ENCODE results near the gene JPH2. TPM values are rescaled to one million over a fixed set of nuclear protein-coding genes. Genes with fewer than 3 reads are reported as not detected.

Gene JPH2
- total and polyA plus RNA-seq, 2 of the 4 experiments (the other 2 are of a cell fraction), result 0.44 to 0.54 TPM

DNA sequence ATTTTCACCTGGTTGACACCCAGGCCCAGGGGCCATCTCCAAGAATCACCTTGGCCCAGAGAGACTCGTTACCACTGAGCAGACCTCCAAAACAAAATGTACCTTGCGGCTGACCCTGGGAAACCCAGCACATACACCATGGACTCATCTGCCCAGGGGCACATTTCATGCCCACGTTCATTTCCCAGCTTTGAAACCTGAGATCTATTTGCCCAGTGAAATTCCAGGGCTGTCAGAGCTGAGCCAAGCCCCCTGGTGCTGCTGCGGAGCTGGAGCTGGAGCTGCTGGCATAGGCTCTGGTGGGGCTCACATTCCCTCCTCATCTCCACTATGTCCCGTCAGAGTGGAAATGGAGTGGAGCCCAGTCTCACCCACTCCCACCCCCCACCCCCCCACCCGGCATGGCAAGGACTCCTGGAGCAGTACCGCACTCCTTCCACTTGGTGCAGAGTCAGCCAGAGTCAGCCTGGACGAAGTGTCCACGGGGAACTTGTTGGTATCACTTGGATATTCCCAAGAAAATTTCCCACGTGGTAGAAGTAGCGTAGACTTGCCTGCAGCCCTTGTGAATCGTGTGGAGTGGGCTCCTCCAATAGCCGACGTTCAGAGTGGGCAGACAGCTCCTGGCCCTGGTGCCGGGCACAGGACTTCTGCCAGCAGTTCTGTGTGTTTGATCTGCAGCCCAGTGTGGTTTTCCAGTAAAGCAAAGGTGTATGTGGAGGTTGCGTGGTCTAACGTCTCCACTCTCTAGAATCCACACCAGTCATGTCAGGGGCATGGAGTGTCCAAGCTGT, 41.7 kb upstream of the JPH2 start:
- Histone ChIP-seq H4K91ac (ENCODE audit: insufficient read depth, low read depth, low read length) (no peak overlapping the region), H3K27me3 (ENCODE audit: control insufficient read depth, insufficient read depth, low read length) (peaks cover 4% of the 10 kb centered on the region), H3K23ac (ENCODE audit: low read depth, low read length) (no peak overlapping the region), H3K9ac (ENCODE audit: low read depth, low read length) (no peak overlapping the region), H2BK5ac (ENCODE audit: low read depth, low read length, poor library complexity, severe bottlenecking) (no peak overlapping the region), H3K36me3 (ENCODE audit: control insufficient read depth, insufficient read depth, low read length) (no peaks in the 10 kb centered on the region), H2BK15ac (ENCODE audit: low read depth, low read length) (no peak overlapping the region), H3K18ac (ENCODE audit: low read depth, low read length) (no peak overlapping the region), H3K9me1 (ENCODE audit: insufficient read depth, low read length) (no peaks in the 10 kb centered on the region), H4K8ac (ENCODE audit: low read depth in 2 of 2, low read length in 2 of 2) (no peak overlapping the region), H2AFZ (replicated peaks; ENCODE audit: low read length, poor library complexity) (no peak overlapping the region), H3K4me3 (ENCODE audit: insufficient read depth, low read depth, low read length) (no peak overlapping the region), H3K4me1 (ENCODE audit: control insufficient read depth, insufficient read depth, low read length) (no peaks in the 10 kb centered on the region), H2AK5ac (ENCODE audit: low read depth, low read length) (no peak overlapping the region), H3K56ac (ENCODE audit: extremely low read depth, insufficient read depth, low read length) (no peak overlapping the region), H3K27ac (ENCODE audit: insufficient read depth, low read length) (no peak overlapping the region), H3K14ac (replicated peaks; ENCODE audit: low read depth, low read length) (no peak overlapping the region), H2BK120ac (ENCODE audit: low read depth, low read length) (no peak overlapping the region), H3K79me1 (ENCODE audit: low read depth in 1 of 2, low read length in 2 of 2) (no peaks in the 10 kb centered on the region), H3K4me2 (ENCODE audit: low read depth, low read length) (no peak overlapping the region), H4K20me1 (ENCODE audit: insufficient read depth, low read length) (no peaks in the 10 kb centered on the region), H3K9me3 (ENCODE audit: control insufficient read depth, insufficient read depth, low read length) (no peaks in the 10 kb centered on the region), H3K4ac (ENCODE audit: low read depth, low read length) (no peak overlapping the region), H2AK9ac (replicated peaks; ENCODE audit: low read depth, low read length, poor library complexity) (no peak overlapping the region), H2BK20ac (ENCODE audit: low read depth, low read length) (no peak overlapping the region), H4K5ac (ENCODE audit: low read depth, low read length) (no peak overlapping the region)
- dilution Hi-C loops (cut with HindIII; ENCODE audit: low sequenced_read_pairs, unreplicated experiment), result no loop called here
- no TSS peak for BruUV-seq (replicated peaks)
- 67% methylated on average over 8 of the region's 17 CpGs; no CpG with 5 or more reads in 1 of the 2 experiments for WGBS, 2 experiments (ENCODE audit: extremely low coverage in 2 of 2, insufficient read length in 1 of 2)
- ATAC-seq (ENCODE audit: low read depth) (no peak), DNase-seq (no peak)
- ChIA-PET CTCF (no interaction called here), POLR2A (ENCODE audit: unreplicated experiment) (no interaction called here)
- no peak for TF ChIP-seq MAZ (IDR thresholded peaks at IDR 0.05; ENCODE audit: borderline replicate concordance, low read depth, low read length)
- TF ChIP-seq NFE2L2 (IDR thresholded peaks at IDR 0.05; ENCODE audit: low read depth, low read length), result no peak
- no peak for TF ChIP-seq POLR2A (IDR thresholded peaks at IDR 0.05; ENCODE audit: low read depth, low read length)
- TF ChIP-seq BHLHE40 (IDR thresholded peaks at IDR 0.05; ENCODE audit: low read depth, low read length), result no peak
- TF ChIP-seq, protein P1, sequence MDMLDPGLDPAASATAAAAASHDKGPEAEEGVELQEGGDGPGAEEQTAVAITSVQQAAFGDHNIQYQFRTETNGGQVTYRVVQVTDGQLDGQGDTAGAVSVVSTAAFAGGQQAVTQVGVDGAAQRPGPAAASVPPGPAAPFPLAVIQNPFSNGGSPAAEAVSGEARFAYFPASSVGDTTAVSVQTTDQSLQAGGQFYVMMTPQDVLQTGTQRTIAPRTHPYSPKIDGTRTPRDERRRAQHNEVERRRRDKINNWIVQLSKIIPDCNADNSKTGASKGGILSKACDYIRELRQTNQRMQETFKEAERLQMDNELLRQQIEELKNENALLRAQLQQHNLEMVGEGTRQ (IDR thresholded peaks at IDR 0.05; ENCODE audit: low read depth, low read length), result no peak
- TF ChIP-seq RAD21 (IDR thresholded peaks at IDR 0.05; ENCODE audit: low read length), result no peak
- TF ChIP-seq CTCF (conservative IDR thresholded peaks at IDR 0.05; ENCODE audit: low read depth, low read length), result no peak
- TF ChIP-seq SMC3 (IDR thresholded peaks at IDR 0.05; ENCODE audit: low read depth, low read length), result no peak
- no peak for TF ChIP-seq RFX5 (IDR thresholded peaks at IDR 0.05; ENCODE audit: low read depth, low read length)
- TF ChIP-seq MXI1 (IDR thresholded peaks at IDR 0.05; ENCODE audit: borderline replicate concordance, low read depth, low read length), result no peak
- TF ChIP-seq, protein P2, sequence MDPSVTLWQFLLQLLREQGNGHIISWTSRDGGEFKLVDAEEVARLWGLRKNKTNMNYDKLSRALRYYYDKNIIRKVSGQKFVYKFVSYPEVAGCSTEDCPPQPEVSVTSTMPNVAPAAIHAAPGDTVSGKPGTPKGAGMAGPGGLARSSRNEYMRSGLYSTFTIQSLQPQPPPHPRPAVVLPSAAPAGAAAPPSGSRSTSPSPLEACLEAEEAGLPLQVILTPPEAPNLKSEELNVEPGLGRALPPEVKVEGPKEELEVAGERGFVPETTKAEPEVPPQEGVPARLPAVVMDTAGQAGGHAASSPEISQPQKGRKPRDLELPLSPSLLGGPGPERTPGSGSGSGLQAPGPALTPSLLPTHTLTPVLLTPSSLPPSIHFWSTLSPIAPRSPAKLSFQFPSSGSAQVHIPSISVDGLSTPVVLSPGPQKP (IDR thresholded peaks at IDR 0.05; ENCODE audit: borderline replicate concordance, low read depth, low read length), result no peak
- no peak for TF ChIP-seq CEBPB (IDR thresholded peaks at IDR 0.05; ENCODE audit: low read depth, low read length)
- TF ChIP-seq CHD1 (IDR thresholded peaks at IDR 0.05; ENCODE audit: low read depth, low read length), result no peak
- intact Hi-C loops (cut with micrococcal nuclease), result no loop called here
- in situ Hi-C loops (cut with MboI; ENCODE audit: low sequenced_read_pairs), result no loop called here
